PFSK-1 (cell line): ENCODE data around the gene UCP2.

Experiments
- FOXP2 ChIP-seq: optimal IDR thresholded peaks from 2 replicates; pipeline ENCODE3; 2011; ENCODE audit warnings: borderline replicate concordance, control low read depth, inconsistent platforms; ENCODE audit not compliant: insufficient read depth; ENCODE audit errors: extremely low read length, extremely low read depth
- POLR2AphosphoS5 ChIP-seq: IDR thresholded peaks from 2 replicates; pipeline ENCODE4 v1.6.1; 2012; ENCODE audit warnings: low read depth, mild to moderate bottlenecking, control low read depth, low read length, moderate library complexity
- SIN3A ChIP-seq: IDR thresholded peaks from 2 replicates; pipeline ENCODE4 v1.6.1; 2012; ENCODE audit warnings: mild to moderate bottlenecking, low read length, moderate library complexity, borderline replicate concordance; ENCODE audit not compliant: insufficient read depth
- TAF1 ChIP-seq: IDR thresholded peaks from 2 replicates; pipeline ENCODE4 v1.6.1; 2012; ENCODE audit warnings: low read length, control low read depth, borderline replicate concordance; ENCODE audit not compliant: insufficient read depth
- TF ChIP-seq, protein P1 (sequence below), 2 experiments: IDR thresholded peaks; 2 replicates each; pipeline versions ENCODE4 v1.6.1 to v1.8.0; 2011 to 2012; ENCODE audit warnings: low read depth in 2 of 2, low read length in 2 of 2, control low read depth in 1 of 2, inconsistent platforms in 1 of 2, mild to moderate bottlenecking in 1 of 2, moderate library complexity in 1 of 2; ENCODE audit not compliant: insufficient read depth in 1 of 2

UCP2 gene

DNA sequence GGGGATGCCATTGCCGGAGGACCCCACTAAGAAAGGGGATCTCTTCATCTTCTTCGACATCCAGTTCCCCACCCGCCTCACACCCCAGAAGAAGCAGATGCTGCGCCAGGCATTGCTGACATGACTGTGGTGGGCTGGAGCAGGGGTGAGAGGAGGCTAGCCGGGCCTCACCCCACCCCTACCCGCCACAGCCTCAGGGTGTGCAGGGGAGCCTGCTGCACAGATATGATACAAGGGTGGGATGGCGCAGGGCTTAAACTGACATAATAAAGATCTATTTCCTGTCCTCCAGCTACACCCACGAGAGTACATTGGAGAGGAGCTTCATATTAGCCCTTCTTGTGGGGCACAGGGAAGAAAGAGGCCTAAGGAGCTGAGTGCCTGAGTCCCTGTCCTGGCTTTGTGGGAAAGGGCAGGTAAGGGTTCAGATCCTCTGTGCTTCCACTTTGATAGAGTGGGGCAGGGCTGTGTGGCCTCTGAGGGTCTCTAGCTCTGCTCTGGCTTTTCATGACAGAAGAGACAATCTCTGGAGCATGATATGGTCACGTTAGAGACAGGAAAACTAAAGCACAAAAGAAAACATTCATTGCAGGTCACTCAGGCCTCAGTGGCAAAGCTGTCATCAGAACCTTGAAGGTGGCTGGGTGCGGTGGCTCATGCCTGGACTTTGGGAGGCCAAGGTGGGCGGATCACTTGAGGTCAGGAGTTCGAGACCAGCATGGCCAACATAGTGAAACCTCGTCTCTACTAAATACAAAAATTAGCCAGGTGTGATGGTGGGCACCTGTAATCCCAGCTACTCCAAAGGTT is 12.4 kb downstream of the UCP2 start:
- TF ChIP-seq, protein P1, sequence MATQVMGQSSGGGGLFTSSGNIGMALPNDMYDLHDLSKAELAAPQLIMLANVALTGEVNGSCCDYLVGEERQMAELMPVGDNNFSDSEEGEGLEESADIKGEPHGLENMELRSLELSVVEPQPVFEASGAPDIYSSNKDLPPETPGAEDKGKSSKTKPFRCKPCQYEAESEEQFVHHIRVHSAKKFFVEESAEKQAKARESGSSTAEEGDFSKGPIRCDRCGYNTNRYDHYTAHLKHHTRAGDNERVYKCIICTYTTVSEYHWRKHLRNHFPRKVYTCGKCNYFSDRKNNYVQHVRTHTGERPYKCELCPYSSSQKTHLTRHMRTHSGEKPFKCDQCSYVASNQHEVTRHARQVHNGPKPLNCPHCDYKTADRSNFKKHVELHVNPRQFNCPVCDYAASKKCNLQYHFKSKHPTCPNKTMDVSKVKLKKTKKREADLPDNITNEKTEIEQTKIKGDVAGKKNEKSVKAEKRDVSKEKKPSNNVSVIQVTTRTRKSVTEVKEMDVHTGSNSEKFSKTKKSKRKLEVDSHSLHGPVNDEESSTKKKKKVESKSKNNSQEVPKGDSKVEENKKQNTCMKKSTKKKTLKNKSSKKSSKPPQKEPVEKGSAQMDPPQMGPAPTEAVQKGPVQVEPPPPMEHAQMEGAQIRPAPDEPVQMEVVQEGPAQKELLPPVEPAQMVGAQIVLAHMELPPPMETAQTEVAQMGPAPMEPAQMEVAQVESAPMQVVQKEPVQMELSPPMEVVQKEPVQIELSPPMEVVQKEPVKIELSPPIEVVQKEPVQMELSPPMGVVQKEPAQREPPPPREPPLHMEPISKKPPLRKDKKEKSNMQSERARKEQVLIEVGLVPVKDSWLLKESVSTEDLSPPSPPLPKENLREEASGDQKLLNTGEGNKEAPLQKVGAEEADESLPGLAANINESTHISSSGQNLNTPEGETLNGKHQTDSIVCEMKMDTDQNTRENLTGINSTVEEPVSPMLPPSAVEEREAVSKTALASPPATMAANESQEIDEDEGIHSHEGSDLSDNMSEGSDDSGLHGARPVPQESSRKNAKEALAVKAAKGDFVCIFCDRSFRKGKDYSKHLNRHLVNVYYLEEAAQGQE (IDR thresholded peaks at IDR 0.05; ENCODE audit: insufficient read depth in 1 of 2, low read depth in 2 of 2, low read length in 2 of 2) = no peak
- TF ChIP-seq SIN3A (no peak), FOXP2 (no peak)

DNA sequence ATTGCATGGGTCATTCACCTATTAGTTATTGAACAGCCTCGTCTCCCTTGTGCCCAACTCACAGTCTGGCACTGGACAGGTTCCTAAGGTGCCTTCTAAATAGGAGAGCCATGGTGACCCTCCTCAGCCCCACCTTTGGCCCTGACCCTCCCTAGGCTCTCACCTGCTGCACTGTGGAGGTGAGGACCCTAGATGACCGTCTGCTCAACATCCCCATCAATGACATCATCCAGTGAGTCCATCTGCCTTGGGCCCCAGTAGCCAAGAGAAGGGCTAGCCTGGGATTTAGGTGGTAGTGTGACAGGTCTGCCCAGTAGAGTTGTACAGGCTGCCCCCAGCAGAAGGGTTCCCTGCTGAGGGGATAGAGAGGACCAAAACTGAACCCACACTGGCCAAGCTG is 13.6 kb downstream of the UCP2 start:
- no peak for TF ChIP-seq SIN3A
- TF ChIP-seq FOXP2 = no peak
- TF ChIP-seq TAF1 = no peak
- TF ChIP-seq POLR2AphosphoS5 = no peak
- TF ChIP-seq, protein P1 (IDR thresholded peaks at IDR 0.05; ENCODE audit: insufficient read depth in 1 of 2, low read depth in 2 of 2, low read length in 2 of 2) = no peak

DNA sequence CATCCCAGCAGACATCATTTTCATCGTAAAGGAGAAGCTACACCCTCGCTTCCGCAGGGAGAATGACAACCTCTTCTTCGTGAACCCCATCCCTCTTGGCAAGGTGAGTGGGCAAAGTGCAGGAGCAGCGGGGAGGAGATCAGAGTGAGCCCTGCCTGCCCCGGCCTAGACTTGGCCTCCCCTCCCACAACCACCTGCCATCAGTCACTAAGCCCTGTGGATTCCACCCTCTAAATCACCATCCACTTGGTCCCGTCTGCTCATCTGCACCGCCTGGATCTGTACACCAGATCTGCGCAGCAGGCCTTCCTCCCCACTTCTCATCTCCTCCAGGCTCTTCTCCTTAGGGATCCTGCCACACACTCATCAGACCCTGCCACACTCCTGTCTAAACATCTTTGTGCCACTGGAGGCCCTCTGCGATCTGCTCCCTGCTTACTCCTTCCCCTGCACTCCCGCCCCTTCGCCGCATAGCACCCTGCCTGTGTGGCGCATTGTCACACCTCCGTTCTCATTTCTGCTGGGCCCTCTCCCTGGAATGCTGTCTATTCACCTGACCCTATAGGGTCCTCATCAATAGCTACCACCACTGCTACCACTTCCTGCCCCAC is 14.2 kb downstream of the UCP2 start:
- no peak for TF ChIP-seq POLR2AphosphoS5

DNA sequence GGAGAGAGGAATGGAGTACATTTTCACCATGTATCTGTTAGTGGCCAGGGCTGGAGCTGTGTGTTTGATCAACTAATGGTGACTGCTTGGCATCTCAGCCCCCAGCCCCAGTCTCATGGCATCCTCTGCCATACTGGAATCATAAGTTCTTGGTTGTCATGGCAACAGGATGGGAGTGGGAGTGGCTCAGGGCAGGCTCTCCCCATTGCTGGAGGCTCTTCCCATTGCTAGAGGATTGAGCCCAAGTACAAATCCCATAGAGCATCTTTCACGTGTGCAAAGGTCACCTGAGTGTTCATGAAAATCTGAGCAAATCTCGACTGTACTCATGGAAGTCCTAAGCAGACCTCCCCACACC is 16.9 kb downstream of the UCP2 start:
- TF ChIP-seq FOXP2 = no peak
- TF ChIP-seq SIN3A = no peak
- TF ChIP-seq, protein P1 (IDR thresholded peaks at IDR 0.05; ENCODE audit: insufficient read depth in 1 of 2, low read depth in 2 of 2, low read length in 2 of 2) = no peak
- no peak for TF ChIP-seq POLR2AphosphoS5
- no peak for TF ChIP-seq TAF1

DNA sequence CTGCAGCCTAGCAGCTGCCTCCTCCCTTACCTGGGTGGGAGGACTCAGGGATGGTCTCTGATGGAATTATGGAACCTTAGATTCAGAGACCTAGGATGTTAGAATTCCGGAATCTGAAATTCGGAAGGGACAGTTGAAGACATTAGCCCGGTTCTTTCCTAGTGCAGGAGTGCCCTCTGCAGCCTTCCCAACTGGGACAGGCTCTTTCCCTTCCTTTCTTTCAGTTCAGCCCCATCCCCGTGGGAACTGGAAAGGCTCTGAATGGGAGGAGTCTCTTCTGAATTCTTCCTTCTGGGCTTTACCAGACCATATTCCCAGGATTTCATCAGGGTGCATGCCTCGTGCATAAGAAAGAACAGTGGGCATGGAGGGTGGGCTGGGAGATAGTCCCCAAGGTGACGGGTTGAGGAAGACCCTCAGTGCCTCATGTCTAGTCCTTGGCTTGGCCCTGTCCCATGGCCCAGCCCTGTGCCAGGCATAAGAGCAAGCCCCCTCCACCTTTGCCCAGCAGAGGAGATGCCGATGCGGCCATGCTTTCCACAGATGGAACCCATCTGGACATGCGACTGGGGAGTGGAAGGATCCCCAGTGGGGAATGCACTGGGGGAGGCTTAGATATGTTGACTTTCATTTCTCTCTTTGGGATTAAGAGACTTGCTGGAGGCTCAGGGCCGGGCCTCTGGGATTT is 17.4 kb downstream of the UCP2 start:
- TF ChIP-seq FOXP2 = no peak
- no peak for TF ChIP-seq POLR2AphosphoS5
- TF ChIP-seq, protein P1 (IDR thresholded peaks at IDR 0.05; ENCODE audit: insufficient read depth in 1 of 2, low read depth in 2 of 2, low read length in 2 of 2) = no peak
- no peak for TF ChIP-seq SIN3A
- TF ChIP-seq TAF1 = no peak
